ENCODE data around the gene RBM39. TPM values are rescaled to one million over a fixed set of nuclear protein-coding genes. Genes with fewer than 3 reads are reported as not detected.

Gene RBM39
- polyA plus RNA-seq, 3 donors, result 89.5 to 209 (median 98.0) TPM

GRCh38 chr20:35743693-35744491 lies 1.8 kb upstream of the RBM39 start:
- peaks cover 21% of the 10 kb centered on the region in 2 donors for H3K36me3 Mint-ChIP-seq
- Histone ChIP-seq H3K9me3 (replicated peaks in 1 of 2; ENCODE audit: control insufficient read depth in 1 of 2, insufficient read depth in 1 of 2, low read length in 2 of 2) (no peaks in the 10 kb centered on the region), H3K36me3 (replicated peaks in 1 of 2; ENCODE audit: control insufficient read depth in 1 of 2, insufficient read depth in 2 of 2, low read length in 2 of 2) (peaks cover 18 to 19% of the 10 kb centered on the region in 2 donors), H3K79me2 (ENCODE audit: insufficient read depth, low read length) (peaks cover 50% of the 10 kb centered on the region), H3K27ac (ENCODE audit: low read depth in 1 of 2, low read length in 2 of 2) (peak overlapping the region; percentile 99), H3K4me3 (replicated peaks in 1 of 3; ENCODE audit: low read depth in 2 of 3, low read length in 3 of 3) (peak overlapping the region; percentile 70 to 91 (median 78)), H2AFZ (ENCODE audit: insufficient read depth, low read depth, low read length, poor library complexity, severe bottlenecking) (peak overlapping the region; percentile 23), H4K20me1 (ENCODE audit: insufficient read depth, low read length) (peaks cover 26% of the 10 kb centered on the region), H3K4me2 (replicated peaks; ENCODE audit: extremely low read depth, low read length, poor library complexity, severe bottlenecking) (peak overlapping the region; percentile 90), H3K9ac (ENCODE audit: insufficient read depth, low read length, poor library complexity, severe bottlenecking) (peak overlapping the region; percentile 84), H3K27me3 (ENCODE audit: control insufficient read depth in 2 of 2, insufficient read depth in 2 of 2, low read length in 2 of 2) (no peaks in the 10 kb centered on the region), H3K4me1 (ENCODE audit: control insufficient read depth in 1 of 2, insufficient read depth in 2 of 2, low read length in 2 of 2) (peaks cover 38 to 48% of the 10 kb centered on the region in 2 donors)
- peak; percentile 47 to 72 (median 65) for DNase-seq
- TF ChIP-seq, protein P1, sequence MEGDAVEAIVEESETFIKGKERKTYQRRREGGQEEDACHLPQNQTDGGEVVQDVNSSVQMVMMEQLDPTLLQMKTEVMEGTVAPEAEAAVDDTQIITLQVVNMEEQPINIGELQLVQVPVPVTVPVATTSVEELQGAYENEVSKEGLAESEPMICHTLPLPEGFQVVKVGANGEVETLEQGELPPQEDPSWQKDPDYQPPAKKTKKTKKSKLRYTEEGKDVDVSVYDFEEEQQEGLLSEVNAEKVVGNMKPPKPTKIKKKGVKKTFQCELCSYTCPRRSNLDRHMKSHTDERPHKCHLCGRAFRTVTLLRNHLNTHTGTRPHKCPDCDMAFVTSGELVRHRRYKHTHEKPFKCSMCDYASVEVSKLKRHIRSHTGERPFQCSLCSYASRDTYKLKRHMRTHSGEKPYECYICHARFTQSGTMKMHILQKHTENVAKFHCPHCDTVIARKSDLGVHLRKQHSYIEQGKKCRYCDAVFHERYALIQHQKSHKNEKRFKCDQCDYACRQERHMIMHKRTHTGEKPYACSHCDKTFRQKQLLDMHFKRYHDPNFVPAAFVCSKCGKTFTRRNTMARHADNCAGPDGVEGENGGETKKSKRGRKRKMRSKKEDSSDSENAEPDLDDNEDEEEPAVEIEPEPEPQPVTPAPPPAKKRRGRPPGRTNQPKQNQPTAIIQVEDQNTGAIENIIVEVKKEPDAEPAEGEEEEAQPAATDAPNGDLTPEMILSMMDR (IDR thresholded peaks at IDR 0.05), result no peak
- H3K27me3 Mint-ChIP-seq (ENCODE audit: low read depth in 3 of 3), result peaks cover 0 to 2% (median 0%) of the 10 kb centered on the region in 3 donors
- intact Hi-C loops (cut with micrococcal nuclease), result loop anchor here in 1 of 2 donors (5.0 kb wide), 1 partner anchor 127 kb away; the partner anchor contains the start of gene SPAG4
- peak overlapping the region; percentile 99 for H3K4me3 Mint-ChIP-seq
- H3K9me3 Mint-ChIP-seq, result no peaks in the 10 kb centered on the region
- 20% methylated on average over 9 of the region's 15 CpGs for WGBS (ENCODE audit: insufficient coverage)
- peaks cover 38% of the 10 kb centered on the region for H3K4me1 Mint-ChIP-seq
- H3K27ac Mint-ChIP-seq, result peak overlapping the region; percentile 97 to 100 (median 100)

GRCh38 chr20:35742741-35743523 lies 872 bp upstream of the RBM39 start:
- no peaks in the 10 kb centered on the region for H3K9me3 ChIP-seq (replicated peaks in 1 of 2; ENCODE audit: control insufficient read depth in 1 of 2, insufficient read depth in 1 of 2, low read length in 2 of 2)
- H3K9me3 Mint-ChIP-seq, result no peaks in the 10 kb centered on the region
- no peak overlapping the region for H2AFZ ChIP-seq (ENCODE audit: insufficient read depth, low read depth, low read length, poor library complexity, severe bottlenecking)
- H3K27ac ChIP-seq (ENCODE audit: low read depth in 1 of 2, low read length in 2 of 2), result peak overlapping the region; percentile 99
- peaks cover 0 to 2% (median 0%) of the 10 kb centered on the region in 3 donors for H3K27me3 Mint-ChIP-seq (ENCODE audit: low read depth in 3 of 3)
- peak; percentile 41 to 66 (median 60) for DNase-seq
- H3K4me3 ChIP-seq (replicated peaks in 1 of 3; ENCODE audit: low read depth in 2 of 3, low read length in 3 of 3), result peak overlapping the region; percentile 70 to 91 (median 78)
- H3K36me3 Mint-ChIP-seq, result peaks cover 30% of the 10 kb centered on the region in 2 donors
- H4K20me1 ChIP-seq (ENCODE audit: insufficient read depth, low read length), result peaks cover 35% of the 10 kb centered on the region
- peaks cover 60% of the 10 kb centered on the region for H3K79me2 ChIP-seq (ENCODE audit: insufficient read depth, low read length)
- peaks cover 42% of the 10 kb centered on the region for H3K4me1 Mint-ChIP-seq
- WGBS (ENCODE audit: insufficient coverage), result 0% methylated on average over 1 of the region's 8 CpGs
- TF ChIP-seq, protein P1 (IDR thresholded peaks at IDR 0.05), result no peak
- peaks cover 40 to 52% of the 10 kb centered on the region in 2 donors for H3K4me1 ChIP-seq (ENCODE audit: control insufficient read depth in 1 of 2, insufficient read depth in 2 of 2, low read length in 2 of 2)
- peak overlapping the region; percentile 84 for H3K9ac ChIP-seq (ENCODE audit: insufficient read depth, low read length, poor library complexity, severe bottlenecking)
- no peaks in the 10 kb centered on the region for H3K27me3 ChIP-seq (ENCODE audit: control insufficient read depth in 2 of 2, insufficient read depth in 2 of 2, low read length in 2 of 2)
- intact Hi-C loops (cut with micrococcal nuclease), result loop anchor here (1.0 to 5.0 kb wide), 4 partner anchors 26 to 126 kb away; partner anchors contain the start of genes PHF20 (in 1 of the 2) and SPAG4 (in 1 of the 2)
- H3K4me2 ChIP-seq (replicated peaks; ENCODE audit: extremely low read depth, low read length, poor library complexity, severe bottlenecking), result peak overlapping the region; percentile 90
- peak overlapping the region; percentile 99 for H3K4me3 Mint-ChIP-seq
- peaks cover 28 to 29% of the 10 kb centered on the region in 2 donors for H3K36me3 ChIP-seq (replicated peaks in 1 of 2; ENCODE audit: control insufficient read depth in 1 of 2, insufficient read depth in 2 of 2, low read length in 2 of 2)
- H3K27ac Mint-ChIP-seq, result peak overlapping the region; percentile 97 to 100 (median 100)

All from CD14-positive monocyte (primary cell).